Measurements from ENCODE around the gene ACYP1. TPM values are rescaled to one million over a fixed set of nuclear protein-coding genes. Genes with fewer than 3 reads are reported as not detected.
"Not testable (repeated sequence)": the region's sequence is repeated elsewhere in the genome, so short reads cannot be mapped to it uniquely, and the experiment has no call there.

The ACYP1 gene
- total and polyA plus RNA-seq, 9 of the 15 experiments (the other 6 are each of a cell fraction or from before 2014, with no cell fraction given), result 19.9 to 113 (median 52.3) TPM

- H4K20me1 ChIP-seq (replicated peaks; ENCODE audit: control insufficient read depth, insufficient read depth, low read length); CTCF ChIA-PET (ENCODE audit: low intra/inter-chr PET ratio); FAIRE-seq; in situ Hi-C loops (cut with MboI); POLR2A ChIA-PET; H3K9me1 ChIP-seq (ENCODE audit: control insufficient read depth, insufficient read depth, low read length); ATAC-seq; intact Hi-C loops (cut with micrococcal nuclease); H3K36me3 ChIP-seq (ENCODE audit: control insufficient read depth, insufficient read depth, low read length); H3K9me3 ChIP-seq (replicated peaks; ENCODE audit: control insufficient read depth, insufficient read depth, low read depth, low read length); BruUV-seq (replicated peaks); H3K27me3 ChIP-seq (ENCODE audit: control insufficient read depth in 2 of 2, insufficient read depth in 2 of 2, low read length in 2 of 2); DNase-seq (ENCODE audit: extremely low read depth in 1 of 4, low spot score in 3 of 4): not testable (repeated sequence)
- H3K79me2 ChIP-seq (ENCODE audit: control insufficient read depth, insufficient read depth, low read length), result peaks cover 73% of the 10 kb centered on the region
- peak overlapping the region; percentile 93 for H3K27ac ChIP-seq (ENCODE audit: extremely low read depth, low read depth, low read length)
- 0 out of 2 replicates have a peak overlapping the region, but pooled peaks have one; percentile 43 for H2AFZ ChIP-seq (ENCODE audit: low read depth, low read length)
- peaks cover 30 to 32% of the 10 kb centered on the region in 2 experiments; a peak in 4 of 5 replicates for H3K4me1 ChIP-seq (replicated peaks in 1 of 2; ENCODE audit: control insufficient read depth in 2 of 2, insufficient read depth in 2 of 2, low read length in 2 of 2)
- peak overlapping the region; percentile 96 for H3K4me2 ChIP-seq (ENCODE audit: insufficient read depth, low read length)
- TF ChIP-seq GTF2E2 (tag; IDR thresholded peaks at IDR 0.05), result 0 out of 2 replicates have a peak, but pooled peaks have one; percentile 41
- 4% methylated on average over 3 of the region's 4 CpGs for WGBS (ENCODE audit: insufficient coverage, low coverage, missing lambda C conversion rate)
- H3K4me3 ChIP-seq, result peak overlapping the region; percentile 41
- peak overlapping the region; percentile 80 to 87; a peak in 3 of 4 replicates for H3K9ac ChIP-seq (ENCODE audit: insufficient read depth in 1 of 2, low read depth in 2 of 2, low read length in 2 of 2)
Observed at GRCh38 chr14:75067765-75068164, 3.9 kb upstream of the ACYP1 start.

- peak overlapping the region; percentile 96 for H3K4me2 ChIP-seq (ENCODE audit: insufficient read depth, low read length)
- CTCF ChIA-PET (ENCODE audit: low intra/inter-chr PET ratio), result no interaction called here
- DNase-seq (ENCODE audit: extremely low read depth in 1 of 4, low spot score in 3 of 4), result no peak
- TF ChIP-seq NFXL1 (CRISPR knock-in tag; IDR thresholded peaks at IDR 0.05), result no peak
- TF ChIP-seq ZBTB2 (IDR thresholded peaks at IDR 0.05), result no peak
- TF ChIP-seq MAFK (IDR thresholded peaks at IDR 0.05; ENCODE audit: low read length), result no peak
- no peak for TF ChIP-seq NEUROD1 (IDR thresholded peaks at IDR 0.05; ENCODE audit: borderline replicate concordance, low read depth, low read length, partially characterized antibody)
- no peak for TF ChIP-seq ZNF609 (CRISPR knock-in tag; IDR thresholded peaks at IDR 0.05; ENCODE audit: borderline replicate concordance)
- no peak for TF ChIP-seq CREB3L1 (IDR thresholded peaks at IDR 0.05; ENCODE audit: borderline replicate concordance, low read depth)
Observed at GRCh38 chr14:75067212-75067611, 3.4 kb upstream of the ACYP1 start.

More at GRCh38 chr14:75067212-75067611, 3.4 kb upstream of the ACYP1 start:
- in situ Hi-C loops (cut with MboI) (no loop called here), intact Hi-C loops (cut with micrococcal nuclease) (no loop called here)
- H4K20me1 ChIP-seq (replicated peaks; ENCODE audit: control insufficient read depth, insufficient read depth, low read length), result no peaks in the 10 kb centered on the region
- POLR2A ChIA-PET, result no interaction called here
- H3K79me2 ChIP-seq (ENCODE audit: control insufficient read depth, insufficient read depth, low read length), result peaks cover 73% of the 10 kb centered on the region
- H2AFZ ChIP-seq (ENCODE audit: low read depth, low read length), result 0 out of 2 replicates have a peak overlapping the region, but pooled peaks have one; percentile 43
- H3K9me3 ChIP-seq (replicated peaks; ENCODE audit: control insufficient read depth, insufficient read depth, low read depth, low read length), result no peaks in the 10 kb centered on the region
- no TSS peak for BruUV-seq (replicated peaks)
- no peaks in the 10 kb centered on the region for H3K36me3 ChIP-seq (ENCODE audit: control insufficient read depth, insufficient read depth, low read length)
- FAIRE-seq (no peak), ATAC-seq (no peak)
- WGBS (ENCODE audit: insufficient coverage, low coverage, missing lambda C conversion rate), result 23% methylated on average over 1 of the region's 1 CpG
- H3K4me1 ChIP-seq (replicated peaks in 1 of 2; ENCODE audit: control insufficient read depth in 2 of 2, insufficient read depth in 2 of 2, low read length in 2 of 2), result peaks cover 31 to 32% of the 10 kb centered on the region in 2 experiments; a peak in 4 of 5 replicates
- peak overlapping the region in 1 of 2 experiments; percentile 87; a peak in 2 of 4 replicates for H3K9ac ChIP-seq (ENCODE audit: insufficient read depth in 1 of 2, low read depth in 2 of 2, low read length in 2 of 2)
- peaks cover 3% of the 10 kb centered on the region for H3K9me1 ChIP-seq (ENCODE audit: control insufficient read depth, insufficient read depth, low read length)
- peak overlapping the region; percentile 41; the same call in 1 of the 2 replicates for H3K4me3 ChIP-seq
- H3K27ac ChIP-seq (ENCODE audit: extremely low read depth, low read depth, low read length), result peak overlapping the region; percentile 93
- no peaks in the 10 kb centered on the region for H3K27me3 ChIP-seq (ENCODE audit: control insufficient read depth in 2 of 2, insufficient read depth in 2 of 2, low read length in 2 of 2)
